CD8-positive, alpha-beta memory T cell (primary cell): ENCODE data around the gene TKT. TPM values are rescaled to one million over a fixed set of nuclear protein-coding genes. Genes with fewer than 3 reads are reported as not detected.

Experiments
- CTCF ChIA-PET: fragments of 350-600 bp; sonication (Branson Sonifier 250); formaldehyde crosslinking; loops from one replicate; lab custom pipeline; 2021; ENCODE audit warnings: antibody characterized with exemption; lab: Charles Lee
- POLR2A ChIA-PET: fragments of 350-600 bp; sonication (Branson Sonifier 250); formaldehyde crosslinking; loops from one replicate; lab custom pipeline; 2021; ENCODE audit warnings: antibody characterized with exemption; lab: Charles Lee
- DNase-seq, 5 donors: peaks; one replicate each; pipeline versions ENCODE4 v3.0.0 to v3.0.0-alpha.2; 2020 to 2022; ENCODE audit warnings: mixed read lengths in 1 of 5
- H3K27ac ChIP-seq: one replicate; pipeline ENCODE4 v1.7.0; 2013; ENCODE audit warnings: low read depth, mild to moderate bottlenecking, low read length, moderate library complexity
- H3K27me3 ChIP-seq: 2 replicates; pipeline ENCODE4 v1.7.0; 2013; ENCODE audit warnings: low read length, mild to moderate bottlenecking; ENCODE audit not compliant: insufficient read depth, poor library complexity, severe bottlenecking
- H3K36me3 ChIP-seq: 2 replicates; pipeline ENCODE4 v1.7.0; 2013; ENCODE audit warnings: mild to moderate bottlenecking, low read length, moderate library complexity; ENCODE audit not compliant: insufficient read depth
- H3K4me1 ChIP-seq: 2 replicates; pipeline ENCODE4 v1.7.0; 2013; ENCODE audit warnings: mild to moderate bottlenecking, low read length, moderate library complexity; ENCODE audit not compliant: insufficient read depth
- H3K4me3 ChIP-seq: 2 replicates; pipeline ENCODE4 v1.7.0; 2013; ENCODE audit warnings: mild to moderate bottlenecking, low read length
- H3K9me3 ChIP-seq: 2 replicates; pipeline ENCODE4 v1.7.0; 2013; ENCODE audit warnings: mild to moderate bottlenecking, low read length
- H3K27ac Mint-ChIP-seq, 8 donors: one replicate each; pipeline ENCODE4 v1.8.0; 2020 to 2021; ENCODE audit warnings: mixed read lengths in 8 of 8, mild to moderate bottlenecking in 6 of 8, inconsistent platforms in 3 of 8, moderate library complexity in 3 of 8
- H3K27me3 Mint-ChIP-seq, 2 donors: one replicate each; pipeline ENCODE4 v1.8.0; 2020 to 2021; ENCODE audit warnings: mixed read lengths in 2 of 2, mild to moderate bottlenecking in 1 of 2, moderate library complexity in 1 of 2
- H3K36me3 Mint-ChIP-seq, 3 donors: one replicate each; pipeline ENCODE4 v1.8.0; 2020 to 2021; ENCODE audit warnings: mixed read lengths in 3 of 3, inconsistent platforms in 1 of 3, mild to moderate bottlenecking in 1 of 3
- H3K4me1 Mint-ChIP-seq, 3 donors: one replicate each; pipeline ENCODE4 v1.8.0; 2020 to 2021; ENCODE audit warnings: mixed read lengths in 3 of 3, inconsistent platforms in 1 of 3, mild to moderate bottlenecking in 1 of 3
- H3K4me3 Mint-ChIP-seq, 7 donors: one replicate each; pipeline ENCODE4 v1.8.0; 2020 to 2021; ENCODE audit warnings: mixed read lengths in 7 of 7, mild to moderate bottlenecking in 6 of 7, moderate library complexity in 4 of 7, inconsistent platforms in 2 of 7
- H3K9me3 Mint-ChIP-seq, 5 donors: one replicate each; pipeline ENCODE4 v1.8.0; 2020 to 2022; ENCODE audit warnings: mixed read lengths in 5 of 5, mild to moderate bottlenecking in 3 of 5, moderate library complexity in 2 of 5, inconsistent platforms in 1 of 5
- polyA plus RNA-seq: library from polyadenylated mRNA; unstranded; fragments of 300-500 nt; fragmentation: Illumina TruSeq; gene quantifications from one replicate; pipeline ENCODE4 v1.2.3, GENCODE V29; 2021
- total RNA-seq, 2 experiments: library from RNA; stranded (reverse); gene quantifications; one replicate each; pipeline ENCODE4 v1.2.3, GENCODE V29; 2021

TKT gene
- total and polyA plus RNA-seq, 3 experiments from 2014 or later: 59.3 to 182 (median 173) TPM

GRCh38 chr3:53238051-53238850, 17.6 kb downstream of the TKT start:
- peaks cover 0 to 75% (median 12%) of the 10 kb centered on the region in 3 donors for H3K36me3 Mint-ChIP-seq
- H3K9me3 ChIP-seq: no peaks in the 10 kb centered on the region
- H3K27ac Mint-ChIP-seq: no peak overlapping the region
- H3K4me3 ChIP-seq: no peak overlapping the region
- H3K27me3 ChIP-seq: no peaks in the 10 kb centered on the region
- no peaks in the 10 kb centered on the region for H3K27me3 Mint-ChIP-seq
- peaks cover 1 to 2% (median 2%) of the 10 kb centered on the region in 3 donors for H3K4me1 Mint-ChIP-seq
- H3K9me3 Mint-ChIP-seq: no peaks in the 10 kb centered on the region
- peaks cover 28% of the 10 kb centered on the region for H3K36me3 ChIP-seq
- CTCF ChIA-PET: interaction anchor here (1.4 kb wide), 1 partner anchor 10 kb away, joined by 4 read pairs; no protein-coding TSS in a partner anchor
- H3K27ac ChIP-seq: no peak overlapping the region
- POLR2A ChIA-PET: no interaction called here
- H3K4me3 Mint-ChIP-seq: no peak overlapping the region
- no peaks in the 10 kb centered on the region for H3K4me1 ChIP-seq
- DNase-seq: no peak

DNA sequence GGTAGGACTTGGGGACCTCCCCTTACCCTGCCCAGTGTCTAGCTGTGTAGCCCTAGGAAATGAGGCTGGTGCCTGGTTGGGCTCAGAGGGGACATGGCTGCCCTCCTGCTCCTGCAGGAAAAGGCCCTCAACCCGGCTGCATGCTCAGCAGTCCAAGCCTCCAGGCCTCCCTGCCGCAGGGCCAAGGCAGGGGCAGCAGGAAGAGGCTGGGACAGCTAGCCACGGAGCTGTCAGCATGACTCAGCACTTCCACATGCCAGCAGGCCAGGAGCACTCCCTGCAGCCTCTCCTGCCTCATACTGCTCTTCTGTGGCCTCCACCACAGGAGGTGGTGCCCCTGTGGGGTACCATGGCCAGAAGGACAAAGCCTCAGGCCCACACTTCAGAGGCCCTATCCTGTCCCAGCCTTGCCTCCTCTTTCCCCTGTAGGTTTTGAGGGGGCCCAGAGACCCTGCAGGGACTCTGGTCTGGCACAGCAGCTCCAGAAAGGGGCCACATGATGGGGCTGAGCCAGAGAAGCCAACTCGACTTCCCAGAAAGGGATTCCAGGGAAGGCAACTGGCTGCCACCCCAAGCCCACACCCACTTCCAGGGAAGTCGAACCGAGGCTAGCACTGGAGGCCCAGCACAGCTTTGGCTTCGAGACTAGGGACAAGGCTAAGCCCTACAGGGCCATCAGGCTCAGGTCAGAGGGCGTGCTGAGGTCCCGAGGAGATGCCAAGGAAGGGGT, 19.5 kb downstream of the TKT start:
- Histone ChIP-seq H3K4me1 (no peaks in the 10 kb centered on the region), H3K9me3 (no peaks in the 10 kb centered on the region), H3K4me3 (no peak overlapping the region), H3K36me3 (peaks cover 28% of the 10 kb centered on the region), H3K27ac (peak overlapping the region; percentile 31), H3K27me3 (no peaks in the 10 kb centered on the region)
- no peaks in the 10 kb centered on the region for H3K9me3 Mint-ChIP-seq
- POLR2A ChIA-PET: no interaction called here
- no peak overlapping the region for H3K4me3 Mint-ChIP-seq
- no peaks in the 10 kb centered on the region for H3K4me1 Mint-ChIP-seq
- DNase-seq: no peak
- H3K36me3 Mint-ChIP-seq: peaks cover 0 to 83% (median 12%) of the 10 kb centered on the region in 3 donors
- no peak overlapping the region for H3K27ac Mint-ChIP-seq
- CTCF ChIA-PET: no interaction called here
- no peaks in the 10 kb centered on the region for H3K27me3 Mint-ChIP-seq

DNA sequence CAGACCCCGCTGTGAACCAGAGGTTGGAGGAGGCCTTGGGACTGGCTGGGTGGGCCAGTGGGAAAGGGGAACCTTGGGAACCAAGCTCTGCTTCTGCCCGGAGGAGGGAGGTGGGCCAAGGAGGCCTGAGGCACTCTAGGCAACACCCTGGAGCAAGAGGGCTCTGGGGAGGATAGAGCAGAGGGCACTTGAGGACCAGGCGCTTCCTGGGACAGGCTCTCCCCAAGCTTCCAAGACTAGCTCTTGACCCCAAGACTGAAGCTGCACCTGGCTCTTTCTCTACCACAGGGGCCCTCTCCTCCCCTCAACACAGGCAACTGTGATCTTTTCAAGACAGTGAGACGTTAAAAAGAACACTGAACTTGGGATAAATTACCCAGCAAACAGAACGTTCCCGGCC, 20.3 kb downstream of the TKT start:
- peaks cover 31% of the 10 kb centered on the region for H3K36me3 ChIP-seq
- peak overlapping the region in 4 of 8 donors; percentile 19 to 65 (median 57) for H3K27ac Mint-ChIP-seq
- no peaks in the 10 kb centered on the region for H3K9me3 ChIP-seq
- no peak overlapping the region for H3K4me3 ChIP-seq
- H3K36me3 Mint-ChIP-seq: peaks cover 0 to 82% (median 12%) of the 10 kb centered on the region in 3 donors
- no peaks in the 10 kb centered on the region for H3K4me1 ChIP-seq
- POLR2A ChIA-PET: no interaction called here
- H3K27ac ChIP-seq: peak overlapping the region; percentile 31
- no peaks in the 10 kb centered on the region for H3K27me3 ChIP-seq
- CTCF ChIA-PET: no interaction called here
- no peaks in the 10 kb centered on the region for H3K27me3 Mint-ChIP-seq
- no peak overlapping the region for H3K4me3 Mint-ChIP-seq
- no peaks in the 10 kb centered on the region for H3K4me1 Mint-ChIP-seq
- H3K9me3 Mint-ChIP-seq: no peaks in the 10 kb centered on the region
- DNase-seq: no peak

- ChIA-PET CTCF (interaction anchor here (1.3 kb wide), 1 partner anchor 14 kb away, joined by 4 read pairs; no protein-coding TSS in a partner anchor), POLR2A (no interaction called here)
- H3K4me3 ChIP-seq: no peak overlapping the region
- peak in 1 of 5 donors; percentile 26 for DNase-seq
- no peak overlapping the region for H3K4me3 Mint-ChIP-seq
- H3K4me1 Mint-ChIP-seq: no peaks in the 10 kb centered on the region
- no peak overlapping the region for H3K27ac ChIP-seq
- H3K27me3 ChIP-seq: no peaks in the 10 kb centered on the region
- no peaks in the 10 kb centered on the region for H3K4me1 ChIP-seq
- no peak overlapping the region for H3K27ac Mint-ChIP-seq
- H3K9me3 ChIP-seq: no peaks in the 10 kb centered on the region
- peaks cover 0 to 82% (median 11%) of the 10 kb centered on the region in 3 donors for H3K36me3 Mint-ChIP-seq
- H3K9me3 Mint-ChIP-seq: no peaks in the 10 kb centered on the region
- H3K27me3 Mint-ChIP-seq: no peaks in the 10 kb centered on the region
- peaks cover 24% of the 10 kb centered on the region for H3K36me3 ChIP-seq
Measured at GRCh38 chr3:53234841-53235232, 21.0 kb downstream of the TKT start.

- ChIA-PET CTCF (interaction anchor here (1.3 kb wide), 1 partner anchor 14 kb away, joined by 4 read pairs; no protein-coding TSS in a partner anchor), POLR2A (interaction anchor here (0.6 kb wide), 1 partner anchor 38 kb away, joined by 7 read pairs; no protein-coding TSS in a partner anchor)
- Mint-ChIP-seq H3K27me3 (no peaks in the 10 kb centered on the region), H3K4me3 (no peak overlapping the region), H3K36me3 (peaks cover 0 to 82% (median 10%) of the 10 kb centered on the region in 3 donors), H3K9me3 (no peaks in the 10 kb centered on the region), H3K4me1 (no peaks in the 10 kb centered on the region), H3K27ac (peak overlapping the region in 2 of 8 donors; percentile 60 to 61)
- Histone ChIP-seq H3K27me3 (no peaks in the 10 kb centered on the region), H3K36me3 (peaks cover 24% of the 10 kb centered on the region), H3K4me3 (no peak overlapping the region), H3K27ac (no peak overlapping the region), H3K9me3 (no peaks in the 10 kb centered on the region), H3K4me1 (no peaks in the 10 kb centered on the region)
- DNase-seq: peak in 1 of 5 donors; percentile 14
Measured at GRCh38 chr3:53234130-53234840, 21.5 kb downstream of the TKT start.

DNA sequence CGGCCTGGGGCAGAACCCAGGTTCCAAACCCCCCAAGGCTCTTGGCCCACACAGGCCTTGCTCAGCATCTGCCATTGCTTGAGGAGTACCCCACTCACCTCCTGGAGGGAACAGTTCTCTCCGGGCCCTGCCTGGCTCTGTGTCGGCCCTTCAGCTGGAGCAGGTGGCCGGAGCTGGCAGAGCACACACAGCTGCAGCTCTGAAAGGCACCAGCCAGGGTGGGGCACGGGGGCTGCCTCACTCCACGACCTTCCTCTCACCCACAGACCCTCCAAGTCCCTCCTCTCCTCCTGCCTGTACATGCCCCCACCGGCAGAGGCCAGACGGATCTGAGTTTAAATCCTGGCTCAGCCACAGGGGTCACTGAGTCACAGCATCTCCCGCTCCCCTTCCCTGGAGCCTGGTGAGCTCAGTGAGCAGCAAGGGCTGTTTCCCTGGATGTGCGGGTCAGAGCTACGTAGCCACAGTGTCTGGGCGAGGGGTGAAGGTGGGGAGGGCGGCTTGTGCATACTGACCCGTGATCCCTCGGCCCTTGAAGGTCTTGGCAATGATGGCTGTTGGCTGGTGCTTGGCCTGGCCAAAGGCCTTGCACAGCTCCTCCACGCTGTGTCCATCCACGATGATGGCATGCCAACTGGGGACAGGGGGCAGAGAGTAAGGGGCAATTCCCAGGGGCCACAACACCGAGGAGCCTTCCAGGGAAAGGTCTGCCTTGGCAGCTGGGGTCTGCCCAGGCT, 23.0 kb downstream of the TKT start:
- H3K36me3 Mint-ChIP-seq: peaks cover 0 to 83% (median 8%) of the 10 kb centered on the region in 3 donors

More for the DNA sequence above, 23.0 kb downstream of the TKT start:
- Histone ChIP-seq H3K36me3 (peaks cover 39% of the 10 kb centered on the region), H3K27me3 (no peaks in the 10 kb centered on the region), H3K9me3 (no peaks in the 10 kb centered on the region), H3K4me1 (no peaks in the 10 kb centered on the region), H3K4me3 (no peak overlapping the region), H3K27ac (no peak overlapping the region)
- Mint-ChIP-seq H3K27ac (peak overlapping the region in 1 of 8 donors; percentile 8), H3K4me1 (no peaks in the 10 kb centered on the region), H3K27me3 (no peaks in the 10 kb centered on the region), H3K4me3 (no peak overlapping the region), H3K9me3 (no peaks in the 10 kb centered on the region)
- peak in 1 of 5 donors; percentile 30 for DNase-seq
- CTCF ChIA-PET: no interaction called here
- POLR2A ChIA-PET: no interaction called here
